ENCODE data around the gene SEC31A. TPM values are rescaled to one million over a fixed set of nuclear protein-coding genes. Genes with fewer than 3 reads are reported as not detected.
A peak's percentile ranks its signal among the peaks of the same experiment; 100 is the strongest.

The SEC31A gene
- total and polyA plus RNA-seq, 2 experiments from 2014 or later: 226 to 306 TPM

GRCh38 chr4:82784681-82785610 lies 106.0 kb downstream of the SEC31A start:
- H3K9me2 ChIP-seq (replicated peaks; ENCODE audit: insufficient read depth): no peaks in the 10 kb centered on the region
- H3K27ac ChIP-seq: peak overlapping the region; percentile 55
- no peaks in the 10 kb centered on the region for H3K9me3 ChIP-seq (ENCODE audit: low read depth)
- DNase-seq (ENCODE audit: low spot score): no peak
- no peaks in the 10 kb centered on the region for H3K27me3 ChIP-seq
- peaks cover 14% of the 10 kb centered on the region for H3K79me2 ChIP-seq
- H3K4me3 ChIP-seq: no peak overlapping the region
- peak overlapping the region; percentile 51 for H3K4me2 ChIP-seq
- 20% methylated on average over 9 of the region's 9 CpGs for WGBS (ENCODE audit: low lambda C conversion rate, missing lambda C conversion rate)
- no peak overlapping the region for H2AFZ ChIP-seq
- H3K4me1 ChIP-seq (ENCODE audit: insufficient read depth): peaks cover 22% of the 10 kb centered on the region
- TF ChIP-seq EZH2 (IDR thresholded peaks at IDR 0.05; ENCODE audit: borderline replicate concordance): no peak
- no peak for TF ChIP-seq EZH2phosphoT487 (IDR thresholded peaks at IDR 0.05; ENCODE audit: low read depth, severe bottlenecking, unreplicated experiment)
- TF ChIP-seq, protein P1, sequence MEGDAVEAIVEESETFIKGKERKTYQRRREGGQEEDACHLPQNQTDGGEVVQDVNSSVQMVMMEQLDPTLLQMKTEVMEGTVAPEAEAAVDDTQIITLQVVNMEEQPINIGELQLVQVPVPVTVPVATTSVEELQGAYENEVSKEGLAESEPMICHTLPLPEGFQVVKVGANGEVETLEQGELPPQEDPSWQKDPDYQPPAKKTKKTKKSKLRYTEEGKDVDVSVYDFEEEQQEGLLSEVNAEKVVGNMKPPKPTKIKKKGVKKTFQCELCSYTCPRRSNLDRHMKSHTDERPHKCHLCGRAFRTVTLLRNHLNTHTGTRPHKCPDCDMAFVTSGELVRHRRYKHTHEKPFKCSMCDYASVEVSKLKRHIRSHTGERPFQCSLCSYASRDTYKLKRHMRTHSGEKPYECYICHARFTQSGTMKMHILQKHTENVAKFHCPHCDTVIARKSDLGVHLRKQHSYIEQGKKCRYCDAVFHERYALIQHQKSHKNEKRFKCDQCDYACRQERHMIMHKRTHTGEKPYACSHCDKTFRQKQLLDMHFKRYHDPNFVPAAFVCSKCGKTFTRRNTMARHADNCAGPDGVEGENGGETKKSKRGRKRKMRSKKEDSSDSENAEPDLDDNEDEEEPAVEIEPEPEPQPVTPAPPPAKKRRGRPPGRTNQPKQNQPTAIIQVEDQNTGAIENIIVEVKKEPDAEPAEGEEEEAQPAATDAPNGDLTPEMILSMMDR (IDR thresholded peaks at IDR 0.05; ENCODE audit: poor library complexity): no peak
- H3K36me3 ChIP-seq (replicated peaks; ENCODE audit: insufficient read depth, low read depth): no peaks in the 10 kb centered on the region
- no peaks in the 10 kb centered on the region for H4K20me1 ChIP-seq (ENCODE audit: insufficient read depth, poor library complexity, severe bottlenecking)

GRCh38 chr4:82782626-82783345 lies 108.2 kb downstream of the SEC31A start:
- H3K36me3 ChIP-seq (replicated peaks; ENCODE audit: insufficient read depth, low read depth): no peaks in the 10 kb centered on the region
- H3K9me2 ChIP-seq (replicated peaks; ENCODE audit: insufficient read depth): no peaks in the 10 kb centered on the region
- H3K27me3 ChIP-seq: no peaks in the 10 kb centered on the region
- WGBS (ENCODE audit: low lambda C conversion rate, missing lambda C conversion rate): 55% methylated on average over 5 of the region's 5 CpGs
- H2AFZ ChIP-seq: no peak overlapping the region
- H3K79me2 ChIP-seq: peaks cover 14% of the 10 kb centered on the region
- H3K4me3 ChIP-seq: no peak overlapping the region
- no peak for DNase-seq (ENCODE audit: low spot score)
- peak overlapping the region; percentile 20 for H3K27ac ChIP-seq
- peaks cover 22% of the 10 kb centered on the region for H3K4me1 ChIP-seq (ENCODE audit: insufficient read depth)
- H3K9me3 ChIP-seq (ENCODE audit: low read depth): no peaks in the 10 kb centered on the region
- H4K20me1 ChIP-seq (ENCODE audit: insufficient read depth, poor library complexity, severe bottlenecking): no peaks in the 10 kb centered on the region
- no peak overlapping the region for H3K4me2 ChIP-seq
- no peak for TF ChIP-seq EZH2 (IDR thresholded peaks at IDR 0.05; ENCODE audit: borderline replicate concordance)
- TF ChIP-seq, protein P1 (IDR thresholded peaks at IDR 0.05; ENCODE audit: poor library complexity): no peak
- TF ChIP-seq EZH2phosphoT487 (IDR thresholded peaks at IDR 0.05; ENCODE audit: low read depth, severe bottlenecking, unreplicated experiment): no peak

- H3K27me3 ChIP-seq: no peaks in the 10 kb centered on the region
- H3K4me3 ChIP-seq: no peak overlapping the region
- H3K9me3 ChIP-seq (ENCODE audit: low read depth): no peaks in the 10 kb centered on the region
- no peaks in the 10 kb centered on the region for H3K9me2 ChIP-seq (replicated peaks; ENCODE audit: insufficient read depth)
- WGBS (ENCODE audit: low lambda C conversion rate, missing lambda C conversion rate): 27% methylated on average over 10 of the region's 10 CpGs
- peak overlapping the region; percentile 84 for H3K27ac ChIP-seq
- peaks cover 14% of the 10 kb centered on the region for H3K79me2 ChIP-seq
- peak overlapping the region; percentile 8 for H3K4me2 ChIP-seq
- peaks cover 29% of the 10 kb centered on the region for H3K4me1 ChIP-seq (ENCODE audit: insufficient read depth)
- no peaks in the 10 kb centered on the region for H3K36me3 ChIP-seq (replicated peaks; ENCODE audit: insufficient read depth, low read depth)
- TF ChIP-seq, protein P1 (IDR thresholded peaks at IDR 0.05; ENCODE audit: poor library complexity): peak; percentile 27
- TF ChIP-seq EZH2phosphoT487 (IDR thresholded peaks at IDR 0.05; ENCODE audit: low read depth, severe bottlenecking, unreplicated experiment) (no peak), EZH2 (IDR thresholded peaks at IDR 0.05; ENCODE audit: borderline replicate concordance) (no peak)
- DNase-seq (ENCODE audit: low spot score): peak; percentile 83
- H4K20me1 ChIP-seq (ENCODE audit: insufficient read depth, poor library complexity, severe bottlenecking): no peaks in the 10 kb centered on the region
- no peak overlapping the region for H2AFZ ChIP-seq
Measured at GRCh38 chr4:82780752-82781231, 110.2 kb downstream of the SEC31A start.
